ENCODE results near the gene KLF11. TPM values are rescaled to one million over a fixed set of nuclear protein-coding genes. Genes with fewer than 3 reads are reported as not detected.
"Not testable (repeated sequence)": the region's sequence is repeated elsewhere in the genome, so short reads cannot be mapped to it uniquely, and the experiment has no call there.

The KLF11 gene
- total RNA-seq, 2 experiments from 2014 or later = 26.7 to 29.6 TPM

DNA sequence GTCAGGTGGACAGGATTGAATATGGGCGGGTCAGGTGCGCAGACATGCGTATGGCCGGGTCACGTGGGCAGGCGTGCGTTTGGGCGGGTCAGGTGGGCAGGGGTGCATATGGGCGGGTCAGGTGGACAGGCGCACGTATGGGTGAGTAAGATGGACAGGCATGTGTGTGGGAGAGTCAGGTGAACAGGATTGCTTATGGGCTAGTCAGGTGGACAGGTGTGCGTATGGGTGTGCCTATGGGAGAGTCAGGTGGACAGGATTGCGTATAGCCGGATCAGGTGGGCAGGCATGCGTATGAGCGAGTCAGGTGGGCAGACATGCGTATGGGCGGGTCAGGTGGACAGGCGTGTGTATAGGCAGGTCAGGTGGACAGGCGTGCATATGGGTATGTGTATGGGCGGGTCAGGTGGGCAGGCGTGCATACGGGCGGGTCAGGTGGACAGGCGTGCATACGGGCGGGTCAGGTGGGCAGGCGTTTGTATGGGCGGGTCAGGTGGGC is 30.3 kb upstream of the KLF11 start:
- no peaks in the 10 kb centered on the region for H3K4me1 Mint-ChIP-seq (ENCODE audit: low read depth)
- peaks cover 20% of the 10 kb centered on the region for H3K27me3 Mint-ChIP-seq
- no peak overlapping the region for H3K4me3 Mint-ChIP-seq
- peaks cover 0 to 20% of the 10 kb centered on the region in 2 experiments for H3K9me3 ChIP-seq (ENCODE audit: control insufficient read depth in 1 of 2, insufficient read depth in 1 of 2, low read length in 2 of 2)
- no peak overlapping the region for H3K4me3 ChIP-seq (ENCODE audit: low read length)
- H3K4me1 ChIP-seq (ENCODE audit: insufficient read depth, low read length) = no peaks in the 10 kb centered on the region
- ChIA-PET CTCF (no interaction called here), POLR2A (no interaction called here)
- H3K27me3 ChIP-seq (ENCODE audit: control insufficient read depth in 1 of 2, insufficient read depth in 2 of 2, low read length in 2 of 2) = peaks cover 0 to 5% of the 10 kb centered on the region in 2 experiments
- TF ChIP-seq CTCF (IDR thresholded peaks at IDR 0.05) = no peak
- H3K27ac Mint-ChIP-seq = no peak overlapping the region
- H3K27ac ChIP-seq (ENCODE audit: low read depth in 1 of 2, low read length in 2 of 2) = no peak overlapping the region
- ATAC-seq (ENCODE audit: poor library complexity) (no peak), DNase-seq (no peak)
- H3K36me3 Mint-ChIP-seq (ENCODE audit: low read depth) = no peaks in the 10 kb centered on the region
- intact Hi-C loops (cut with DNase I, micrococcal nuclease) = no loop called here
- H3K9me3 Mint-ChIP-seq = peaks cover 8% of the 10 kb centered on the region
- H3K36me3 ChIP-seq (ENCODE audit: insufficient read depth, low read length) = no peaks in the 10 kb centered on the region

DNA sequence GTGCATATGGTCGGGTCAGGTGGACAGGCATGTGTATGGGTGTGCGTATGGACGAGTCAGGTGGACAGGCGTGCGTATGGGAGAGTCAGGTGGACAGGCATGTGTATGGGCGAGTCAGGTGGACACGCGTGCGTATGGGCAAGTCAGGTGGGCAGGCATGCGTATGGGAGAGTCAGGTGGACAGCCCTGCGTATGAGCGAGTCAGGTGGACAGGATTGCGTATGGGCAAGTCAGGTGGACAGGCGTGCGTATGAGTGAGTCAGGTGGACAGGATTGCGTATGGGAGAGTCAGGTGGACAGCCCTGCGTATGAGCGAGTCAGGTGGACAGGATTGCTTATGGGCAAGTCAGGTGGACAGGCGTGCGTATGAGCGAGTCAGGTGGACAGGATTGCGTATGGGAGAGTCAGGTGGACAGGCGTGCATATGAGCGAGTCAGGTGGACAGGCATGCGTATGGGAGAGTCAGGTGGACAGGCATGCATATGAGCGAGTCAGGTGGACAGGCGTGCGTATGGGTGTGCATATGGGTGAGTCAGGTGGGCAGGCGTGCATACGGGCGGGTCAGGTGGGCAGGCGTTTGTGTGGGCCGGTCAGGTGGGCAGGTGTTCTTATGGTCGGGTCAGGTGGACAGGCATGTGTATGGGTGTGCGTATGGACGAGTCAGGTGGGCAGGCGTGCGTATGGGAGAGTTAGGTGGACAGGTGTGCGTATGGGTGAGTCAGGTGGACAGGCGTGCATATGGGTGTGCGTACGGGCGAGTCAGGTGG is 29.5 kb upstream of the KLF11 start:
- CTCF ChIA-PET; H3K27ac ChIP-seq (ENCODE audit: low read depth in 1 of 2, low read length in 2 of 2); H3K4me1 Mint-ChIP-seq (ENCODE audit: low read depth); ATAC-seq (ENCODE audit: poor library complexity); DNase-seq; H3K4me3 Mint-ChIP-seq; H3K36me3 ChIP-seq (ENCODE audit: insufficient read depth, low read length); H3K27ac Mint-ChIP-seq; H3K36me3 Mint-ChIP-seq (ENCODE audit: low read depth); H3K4me3 ChIP-seq (ENCODE audit: low read length); H3K9me3 Mint-ChIP-seq; intact Hi-C loops (cut with DNase I, micrococcal nuclease); H3K4me1 ChIP-seq (ENCODE audit: insufficient read depth, low read length); H3K27me3 ChIP-seq (ENCODE audit: control insufficient read depth in 1 of 2, insufficient read depth in 2 of 2, low read length in 2 of 2); POLR2A ChIA-PET: not testable (repeated sequence)
- H3K27me3 Mint-ChIP-seq = peaks cover 13% of the 10 kb centered on the region
- H3K9me3 ChIP-seq (ENCODE audit: control insufficient read depth in 1 of 2, insufficient read depth in 1 of 2, low read length in 2 of 2) = peaks cover 0 to 20% of the 10 kb centered on the region in 2 experiments

- no peak overlapping the region for H3K27ac ChIP-seq (ENCODE audit: low read depth in 1 of 2, low read length in 2 of 2)
- TF ChIP-seq CTCF (IDR thresholded peaks at IDR 0.05) = no peak
- peaks cover 13% of the 10 kb centered on the region for H3K27me3 Mint-ChIP-seq
- no peaks in the 10 kb centered on the region for H3K4me1 Mint-ChIP-seq (ENCODE audit: low read depth)
- no peak overlapping the region for H3K4me3 Mint-ChIP-seq
- H3K36me3 Mint-ChIP-seq (ENCODE audit: low read depth) = no peaks in the 10 kb centered on the region
- no peak for ATAC-seq (ENCODE audit: poor library complexity)
- H3K9me3 Mint-ChIP-seq = peaks cover 10% of the 10 kb centered on the region
- POLR2A ChIA-PET = no interaction called here
- H3K9me3 ChIP-seq (ENCODE audit: control insufficient read depth in 1 of 2, insufficient read depth in 1 of 2, low read length in 2 of 2) = peaks cover 0 to 20% of the 10 kb centered on the region in 2 experiments
- CTCF ChIA-PET = no interaction called here
- no peaks in the 10 kb centered on the region for H3K27me3 ChIP-seq (ENCODE audit: control insufficient read depth in 1 of 2, insufficient read depth in 2 of 2, low read length in 2 of 2)
- no peak overlapping the region for H3K4me3 ChIP-seq (ENCODE audit: low read length)
- no peak for DNase-seq
- H3K4me1 ChIP-seq (ENCODE audit: insufficient read depth, low read length) = no peaks in the 10 kb centered on the region
- no peak overlapping the region for H3K27ac Mint-ChIP-seq
- H3K36me3 ChIP-seq (ENCODE audit: insufficient read depth, low read length) = no peaks in the 10 kb centered on the region
- intact Hi-C loops (cut with DNase I, micrococcal nuclease) = no loop called here
Measured at GRCh38 chr2:10014418-10015190, 28.7 kb upstream of the KLF11 start.

DNA sequence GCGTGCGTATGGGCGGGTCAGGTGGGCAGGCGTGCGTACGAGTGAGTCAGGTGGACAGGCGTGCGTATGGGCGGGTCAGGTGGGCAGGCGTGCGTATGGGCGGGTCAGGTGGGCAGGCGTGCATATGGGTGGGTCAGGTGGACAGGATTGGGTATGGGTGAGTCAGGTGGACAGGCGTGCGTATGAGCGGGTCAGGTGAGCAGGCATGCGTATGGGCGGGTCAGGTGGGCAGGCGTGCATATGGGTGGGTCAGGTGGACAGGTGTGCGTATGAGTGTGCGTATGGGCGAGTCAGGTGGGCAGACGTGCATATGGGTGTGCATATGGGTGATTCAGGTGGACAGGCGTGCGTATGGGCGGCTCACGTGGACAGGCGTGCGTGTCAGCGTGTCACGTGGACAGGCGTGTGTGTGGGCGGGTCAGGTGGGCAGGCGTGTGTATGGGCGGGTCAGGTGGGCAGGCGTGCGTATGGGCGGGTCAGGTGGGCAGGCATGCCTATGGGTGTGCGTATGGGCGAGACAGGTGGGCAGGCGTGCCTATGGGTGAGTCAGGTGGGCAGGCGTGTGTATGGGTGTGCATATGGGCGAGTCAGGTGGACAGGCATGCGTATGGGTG is 27.9 kb upstream of the KLF11 start:
- H3K27me3 ChIP-seq (ENCODE audit: control insufficient read depth in 1 of 2, insufficient read depth in 2 of 2, low read length in 2 of 2); CTCF ChIA-PET; H3K4me1 ChIP-seq (ENCODE audit: insufficient read depth, low read length); POLR2A ChIA-PET; intact Hi-C loops (cut with DNase I, micrococcal nuclease); H3K36me3 Mint-ChIP-seq (ENCODE audit: low read depth); DNase-seq; H3K36me3 ChIP-seq (ENCODE audit: insufficient read depth, low read length); H3K4me3 ChIP-seq (ENCODE audit: low read length); H3K9me3 Mint-ChIP-seq; H3K4me1 Mint-ChIP-seq (ENCODE audit: low read depth); H3K27ac Mint-ChIP-seq; H3K27ac ChIP-seq (ENCODE audit: low read depth in 1 of 2, low read length in 2 of 2); H3K4me3 Mint-ChIP-seq; ATAC-seq (ENCODE audit: poor library complexity): not testable (repeated sequence)
- peaks cover 0 to 20% of the 10 kb centered on the region in 2 experiments for H3K9me3 ChIP-seq (ENCODE audit: control insufficient read depth in 1 of 2, insufficient read depth in 1 of 2, low read length in 2 of 2)
- H3K27me3 Mint-ChIP-seq = peaks cover 10% of the 10 kb centered on the region

All from CD4-positive, alpha-beta T cell (primary cell).